Femur (tissue), 1 donor: Measurements from ENCODE around the gene LZTR1.
A peak's percentile ranks its signal among the peaks of the same experiment; 100 is the strongest.

Experiments
- DNase-seq: peaks from one replicate; pipeline ENCODE4 v3.0.0-alpha.2; 2017

LZTR1 gene

GRCh38 chr22:21016644-21017420 lies 34.7 kb downstream of the LZTR1 start:
- DNase-seq: no peak

- DNase-seq: no peak
Observed at GRCh38 chr22:21018314-21018713, 36.2 kb downstream of the LZTR1 start.

GRCh38 chr22:21020802-21021429 lies 38.8 kb downstream of the LZTR1 start:
- no peak for DNase-seq

- DNase-seq: no peak
Observed at GRCh38 chr22:21022507-21022906, 40.4 kb downstream of the LZTR1 start.

- DNase-seq: no peak
Observed at GRCh38 chr22:21022955-21023614, 41.0 kb downstream of the LZTR1 start.

- DNase-seq: no peak
Observed at GRCh38 chr22:21025266-21025665, 43.2 kb downstream of the LZTR1 start.

- DNase-seq: no peak
Observed at GRCh38 chr22:21025763-21026755, 44.0 kb downstream of the LZTR1 start.

- DNase-seq: peak; percentile 71
Observed at GRCh38 chr22:21026783-21027692, 44.9 kb downstream of the LZTR1 start.

GRCh38 chr22:21028277-21029251 lies 46.5 kb downstream of the LZTR1 start:
- no peak for DNase-seq

- no peak for DNase-seq
Observed at GRCh38 chr22:21029486-21030025, 47.5 kb downstream of the LZTR1 start.

- no peak for DNase-seq
Observed at GRCh38 chr22:21030032-21030431, 47.9 kb downstream of the LZTR1 start.

GRCh38 chr22:21030621-21031544 lies 48.8 kb downstream of the LZTR1 start:
- DNase-seq: no peak

GRCh38 chr22:21031545-21032036 lies 49.5 kb downstream of the LZTR1 start:
- no peak for DNase-seq

GRCh38 chr22:21032037-21032867 lies 50.2 kb downstream of the LZTR1 start, which contains the start of gene SLC7A4:
Gene SLC7A4 (minus strand): TSS chr22:21032561. CDS start chr22:21031812, 749 bp downstream.
- DNase-seq: peak; percentile 35

- no peak for DNase-seq
Observed at GRCh38 chr22:21032868-21033688, 51.0 kb downstream of the LZTR1 start.

GRCh38 chr22:21033895-21034294 lies 51.8 kb downstream of the LZTR1 start:
- no peak for DNase-seq

GRCh38 chr22:21034989-21035388 lies 52.9 kb downstream of the LZTR1 start:
- DNase-seq: no peak
